ENCODE results near the gene ZNF221.

Gene ZNF221

GRCh38 chr19:43950834-43951645 is at the start of gene ZNF221:
ZNF221 (plus strand) TSS chr19:43951228; CDS start chr19:43962727, 11,499 bp downstream.
- Histone ChIP-seq H3K4me3 (ENCODE audit: low read depth, low read length) (peak within 1 kb of the TSS; percentile 82), H3K4me1 (ENCODE audit: control insufficient read depth, insufficient read depth, low read length) (no peaks in the 10 kb centered on the region), H3K9me3 (ENCODE audit: control insufficient read depth, insufficient read depth, low read length) (0 out of 2 replicates have a peak, but pooled peaks cover 5% of the 10 kb centered on the region), H3K36me3 (ENCODE audit: control insufficient read depth, insufficient read depth, low read length) (no peaks in the 10 kb centered on the region), H3K9ac (ENCODE audit: low read depth, low read length) (no peak within 1 kb of the TSS; the same call in none of the 2 replicates), H3K27me3 (ENCODE audit: control insufficient read depth, insufficient read depth, low read length) (no peaks in the 10 kb centered on the region), H3K27ac (ENCODE audit: low read depth, low read length) (peak within 1 kb of the TSS; percentile 13)

GRCh38 chr19:43901395-43902390 is 49.3 kb upstream of the ZNF221 start:
- no peak overlapping the region for H3K27ac ChIP-seq (ENCODE audit: low read depth, low read length)

GRCh38 chr19:43902399-43902798 is 48.6 kb upstream of the ZNF221 start:
- Histone ChIP-seq H3K9me3 (ENCODE audit: control insufficient read depth, insufficient read depth, low read length) (peaks cover 49% of the 10 kb centered on the region), H3K36me3 (ENCODE audit: control insufficient read depth, insufficient read depth, low read length) (no peaks in the 10 kb centered on the region), H3K9ac (ENCODE audit: low read depth, low read length) (no peak overlapping the region), H3K27ac (ENCODE audit: low read depth, low read length) (no peak overlapping the region), H3K4me3 (ENCODE audit: low read depth, low read length) (peak overlapping the region; percentile 76), H3K27me3 (ENCODE audit: control insufficient read depth, insufficient read depth, low read length) (no peaks in the 10 kb centered on the region), H3K4me1 (ENCODE audit: control insufficient read depth, insufficient read depth, low read length) (no peaks in the 10 kb centered on the region)

More at GRCh38 chr19:43901395-43902390, 49.3 kb upstream of the ZNF221 start:
- Histone ChIP-seq H3K4me3 (ENCODE audit: low read depth, low read length) (peak overlapping the region; percentile 76), H3K27me3 (ENCODE audit: control insufficient read depth, insufficient read depth, low read length) (no peaks in the 10 kb centered on the region), H3K4me1 (ENCODE audit: control insufficient read depth, insufficient read depth, low read length) (no peaks in the 10 kb centered on the region), H3K9ac (ENCODE audit: low read depth, low read length) (peak overlapping the region; percentile 44), H3K9me3 (ENCODE audit: control insufficient read depth, insufficient read depth, low read length) (peaks cover 45% of the 10 kb centered on the region), H3K36me3 (ENCODE audit: control insufficient read depth, insufficient read depth, low read length) (no peaks in the 10 kb centered on the region)

- no peak overlapping the region for H3K4me3 ChIP-seq (ENCODE audit: low read depth, low read length)
- no peak overlapping the region for H3K9ac ChIP-seq (ENCODE audit: low read depth, low read length)
- H3K36me3 ChIP-seq (ENCODE audit: control insufficient read depth, insufficient read depth, low read length) = no peaks in the 10 kb centered on the region
- H3K27ac ChIP-seq (ENCODE audit: low read depth, low read length) = no peak overlapping the region
- no peaks in the 10 kb centered on the region for H3K4me1 ChIP-seq (ENCODE audit: control insufficient read depth, insufficient read depth, low read length)
- no peaks in the 10 kb centered on the region for H3K27me3 ChIP-seq (ENCODE audit: control insufficient read depth, insufficient read depth, low read length)
- H3K9me3 ChIP-seq (ENCODE audit: control insufficient read depth, insufficient read depth, low read length) = peaks cover 71% of the 10 kb centered on the region
Observed at GRCh38 chr19:43905897-43906296, 45.1 kb upstream of the ZNF221 start.

- Histone ChIP-seq H3K4me3 (ENCODE audit: low read depth, low read length) (no peak overlapping the region), H3K27me3 (ENCODE audit: control insufficient read depth, insufficient read depth, low read length) (no peaks in the 10 kb centered on the region), H3K36me3 (ENCODE audit: control insufficient read depth, insufficient read depth, low read length) (no peaks in the 10 kb centered on the region), H3K9me3 (ENCODE audit: control insufficient read depth, insufficient read depth, low read length) (peaks cover 79% of the 10 kb centered on the region), H3K4me1 (ENCODE audit: control insufficient read depth, insufficient read depth, low read length) (no peaks in the 10 kb centered on the region), H3K9ac (ENCODE audit: low read depth, low read length) (no peak overlapping the region), H3K27ac (ENCODE audit: low read depth, low read length) (no peak overlapping the region)
Observed at GRCh38 chr19:43906774-43907173, 44.3 kb upstream of the ZNF221 start.

GRCh38 chr19:43908659-43909058 is 42.4 kb upstream of the ZNF221 start:
- H3K4me1 ChIP-seq (ENCODE audit: control insufficient read depth, insufficient read depth, low read length) = no peaks in the 10 kb centered on the region
- H3K27me3 ChIP-seq (ENCODE audit: control insufficient read depth, insufficient read depth, low read length) = no peaks in the 10 kb centered on the region
- H3K9me3 ChIP-seq (ENCODE audit: control insufficient read depth, insufficient read depth, low read length) = peaks cover 81% of the 10 kb centered on the region

GRCh38 chr19:43910884-43911283 is 40.1 kb upstream of the ZNF221 start:
- H3K4me1 ChIP-seq (ENCODE audit: control insufficient read depth, insufficient read depth, low read length) = no peaks in the 10 kb centered on the region
- H3K9me3 ChIP-seq (ENCODE audit: control insufficient read depth, insufficient read depth, low read length) = peaks cover 85% of the 10 kb centered on the region
- H3K36me3 ChIP-seq (ENCODE audit: control insufficient read depth, insufficient read depth, low read length) = peaks cover 33% of the 10 kb centered on the region

More at GRCh38 chr19:43908659-43909058, 42.4 kb upstream of the ZNF221 start:
- Histone ChIP-seq H3K36me3 (ENCODE audit: control insufficient read depth, insufficient read depth, low read length) (peaks cover 11% of the 10 kb centered on the region), H3K9ac (ENCODE audit: low read depth, low read length) (no peak overlapping the region), H3K4me3 (ENCODE audit: low read depth, low read length) (no peak overlapping the region), H3K27ac (ENCODE audit: low read depth, low read length) (no peak overlapping the region)

GRCh38 chr19:43913383-43913782 is 37.6 kb upstream of the ZNF221 start:
- Histone ChIP-seq H3K27me3 (ENCODE audit: control insufficient read depth, insufficient read depth, low read length) (no peaks in the 10 kb centered on the region), H3K4me1 (ENCODE audit: control insufficient read depth, insufficient read depth, low read length) (no peaks in the 10 kb centered on the region), H3K36me3 (ENCODE audit: control insufficient read depth, insufficient read depth, low read length) (peaks cover 57% of the 10 kb centered on the region), H3K27ac (ENCODE audit: low read depth, low read length) (no peak overlapping the region), H3K9ac (ENCODE audit: low read depth, low read length) (no peak overlapping the region), H3K9me3 (ENCODE audit: control insufficient read depth, insufficient read depth, low read length) (peaks cover 74% of the 10 kb centered on the region), H3K4me3 (ENCODE audit: low read depth, low read length) (no peak overlapping the region)

More at GRCh38 chr19:43910884-43911283, 40.1 kb upstream of the ZNF221 start:
- H3K27me3 ChIP-seq (ENCODE audit: control insufficient read depth, insufficient read depth, low read length) = no peaks in the 10 kb centered on the region
- no peak overlapping the region for H3K27ac ChIP-seq (ENCODE audit: low read depth, low read length)
- H3K4me3 ChIP-seq (ENCODE audit: low read depth, low read length) = no peak overlapping the region
- H3K9ac ChIP-seq (ENCODE audit: low read depth, low read length) = no peak overlapping the region

GRCh38 chr19:43914051-43914450 is 37.0 kb upstream of the ZNF221 start:
- Histone ChIP-seq H3K4me3 (ENCODE audit: low read depth, low read length) (no peak overlapping the region; the same call in 1 of the 2 replicates), H3K4me1 (ENCODE audit: control insufficient read depth, insufficient read depth, low read length) (no peaks in the 10 kb centered on the region), H3K36me3 (ENCODE audit: control insufficient read depth, insufficient read depth, low read length) (peaks cover 64% of the 10 kb centered on the region), H3K9me3 (ENCODE audit: control insufficient read depth, insufficient read depth, low read length) (peaks cover 74% of the 10 kb centered on the region), H3K9ac (ENCODE audit: low read depth, low read length) (no peak overlapping the region), H3K27me3 (ENCODE audit: control insufficient read depth, insufficient read depth, low read length) (no peaks in the 10 kb centered on the region), H3K27ac (ENCODE audit: low read depth, low read length) (no peak overlapping the region)

- Histone ChIP-seq H3K4me1 (ENCODE audit: control insufficient read depth, insufficient read depth, low read length) (no peaks in the 10 kb centered on the region), H3K36me3 (ENCODE audit: control insufficient read depth, insufficient read depth, low read length) (peaks cover 88% of the 10 kb centered on the region), H3K9ac (ENCODE audit: low read depth, low read length) (no peak overlapping the region), H3K4me3 (ENCODE audit: low read depth, low read length) (no peak overlapping the region), H3K27ac (ENCODE audit: low read depth, low read length) (no peak overlapping the region), H3K27me3 (ENCODE audit: control insufficient read depth, insufficient read depth, low read length) (no peaks in the 10 kb centered on the region), H3K9me3 (ENCODE audit: control insufficient read depth, insufficient read depth, low read length) (peaks cover 5% of the 10 kb centered on the region; the same call in 1 of the 2 replicates)
Observed at GRCh38 chr19:43923875-43924274, 27.2 kb upstream of the ZNF221 start.
